Measurements from ENCODE around the gene MORN1. TPM values are rescaled to one million over a fixed set of nuclear protein-coding genes. Genes with fewer than 3 reads are reported as not detected.
A peak's percentile ranks its signal among the peaks of the same experiment; 100 is the strongest.

The MORN1 gene
- total RNA-seq, 1 experiment from 2014 or later = 23.2 TPM

DNA sequence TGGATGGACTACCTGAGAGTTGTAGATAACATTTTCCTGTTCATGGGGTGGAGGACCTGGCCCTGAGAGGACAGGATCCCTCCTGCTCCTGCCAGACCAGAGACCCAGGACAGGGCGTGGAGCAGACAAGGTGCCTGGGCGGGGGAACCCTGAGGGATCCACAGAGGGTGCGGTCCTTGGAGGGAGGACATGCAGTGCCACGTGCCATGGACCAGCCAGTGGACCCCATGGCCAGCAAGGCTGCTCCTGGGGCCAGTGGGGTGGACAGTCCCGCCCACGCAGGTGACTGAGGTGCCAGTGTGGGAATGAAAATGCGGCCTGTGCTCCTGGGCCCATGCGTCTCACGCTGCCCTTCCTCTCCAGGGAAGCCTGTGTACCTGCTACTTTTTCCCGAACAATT, 3.9 kb upstream of the MORN1 start:
- no peak for DNase-seq
- H3K36me3 Mint-ChIP-seq (ENCODE audit: insufficient read depth, unreplicated experiment) = peaks cover 57% of the 10 kb centered on the region
- H3K4me1 Mint-ChIP-seq (ENCODE audit: low read depth, unreplicated experiment) = peaks cover 21% of the 10 kb centered on the region
- H3K27me3 Mint-ChIP-seq (ENCODE audit: unreplicated experiment) = no peaks in the 10 kb centered on the region
- H3K27ac Mint-ChIP-seq (ENCODE audit: unreplicated experiment) = no peak overlapping the region
- no peaks in the 10 kb centered on the region for H3K9me3 Mint-ChIP-seq (ENCODE audit: low read depth, unreplicated experiment)
- no TSS peak for BruUV-seq (replicated peaks)
- H3K4me3 Mint-ChIP-seq (ENCODE audit: low read depth, unreplicated experiment) = no peak overlapping the region
- TF ChIP-seq CTCF (IDR thresholded peaks at IDR 0.05; ENCODE audit: unreplicated experiment) = no peak
- intact Hi-C loops (cut with micrococcal nuclease; ENCODE audit: unreplicated experiment) = no loop called here
- CTCF ChIA-PET = no interaction called here

GRCh38 chr1:2394761-2395160, 3.4 kb upstream of the MORN1 start:
- no peak overlapping the region for H3K4me3 Mint-ChIP-seq (ENCODE audit: low read depth, unreplicated experiment)
- intact Hi-C loops (cut with micrococcal nuclease; ENCODE audit: unreplicated experiment) = no loop called here

GRCh38 chr1:2394220-2394619, 2.9 kb upstream of the MORN1 start:
- H3K27ac Mint-ChIP-seq (ENCODE audit: unreplicated experiment) = no peak overlapping the region
- peaks cover 21% of the 10 kb centered on the region for H3K4me1 Mint-ChIP-seq (ENCODE audit: low read depth, unreplicated experiment)
- no peak for TF ChIP-seq CTCF (IDR thresholded peaks at IDR 0.05; ENCODE audit: unreplicated experiment)
- H3K36me3 Mint-ChIP-seq (ENCODE audit: insufficient read depth, unreplicated experiment) = peaks cover 57% of the 10 kb centered on the region
- H3K9me3 Mint-ChIP-seq (ENCODE audit: low read depth, unreplicated experiment) = no peaks in the 10 kb centered on the region
- intact Hi-C loops (cut with micrococcal nuclease; ENCODE audit: unreplicated experiment) = no loop called here
- DNase-seq = no peak
- no peak overlapping the region for H3K4me3 Mint-ChIP-seq (ENCODE audit: low read depth, unreplicated experiment)
- CTCF ChIA-PET = no interaction called here
- BruUV-seq (replicated peaks) = no TSS peak
- no peaks in the 10 kb centered on the region for H3K27me3 Mint-ChIP-seq (ENCODE audit: unreplicated experiment)

More at GRCh38 chr1:2394761-2395160, 3.4 kb upstream of the MORN1 start:
- no peaks in the 10 kb centered on the region for H3K9me3 Mint-ChIP-seq (ENCODE audit: low read depth, unreplicated experiment)
- TF ChIP-seq CTCF (IDR thresholded peaks at IDR 0.05; ENCODE audit: unreplicated experiment) = no peak
- CTCF ChIA-PET = no interaction called here
- no peak for DNase-seq
- no peaks in the 10 kb centered on the region for H3K27me3 Mint-ChIP-seq (ENCODE audit: unreplicated experiment)
- no peak overlapping the region for H3K27ac Mint-ChIP-seq (ENCODE audit: unreplicated experiment)
- no TSS peak for BruUV-seq (replicated peaks)
- peaks cover 21% of the 10 kb centered on the region for H3K4me1 Mint-ChIP-seq (ENCODE audit: low read depth, unreplicated experiment)
- H3K36me3 Mint-ChIP-seq (ENCODE audit: insufficient read depth, unreplicated experiment) = peaks cover 62% of the 10 kb centered on the region

GRCh38 chr1:2393471-2393877, 2.1 kb upstream of the MORN1 start:
- Mint-ChIP-seq H3K27me3 (ENCODE audit: unreplicated experiment) (no peaks in the 10 kb centered on the region), H3K4me1 (ENCODE audit: low read depth, unreplicated experiment) (peaks cover 21% of the 10 kb centered on the region), H3K27ac (ENCODE audit: unreplicated experiment) (peak overlapping the region; percentile 86), H3K4me3 (ENCODE audit: low read depth, unreplicated experiment) (peak overlapping the region; percentile 79), H3K9me3 (ENCODE audit: low read depth, unreplicated experiment) (no peaks in the 10 kb centered on the region), H3K36me3 (ENCODE audit: insufficient read depth, unreplicated experiment) (peaks cover 59% of the 10 kb centered on the region)
- intact Hi-C loops (cut with micrococcal nuclease; ENCODE audit: unreplicated experiment) = no loop called here
- TF ChIP-seq CTCF (IDR thresholded peaks at IDR 0.05; ENCODE audit: unreplicated experiment) = no peak
- no TSS peak for BruUV-seq (replicated peaks)
- CTCF ChIA-PET = no interaction called here
- no peak for DNase-seq

Data from Calu3 (cell line).